K562 (cell line): ENCODE data around the gene MROH8.
A peak's percentile ranks its signal among the peaks of the same experiment; 100 is the strongest.

ENCODE experiments used
- BRD4 ChIP-seq: fragments of 200-600 bp; sonication (generic); IDR thresholded peaks from 2 replicates; pipeline ENCODE4 v1.6.1; 2017; ENCODE audit warnings: inconsistent platforms
- CTCF ChIP-seq, 3 experiments: IDR thresholded peaks in 2 of 3; conservative IDR thresholded peaks in 1 of 3; 2 replicates each; pipeline ENCODE4 v1.5.1; 2011 to 2012; ENCODE audit warnings: low read length in 3 of 3, mild to moderate bottlenecking in 3 of 3, control low read depth in 2 of 3, improper control_type of control experiment in 1 of 3, inconsistent platforms in 1 of 3, low read depth in 1 of 3, mixed read lengths in 1 of 3, moderate library complexity in 1 of 3; ENCODE audit not compliant: insufficient read depth in 2 of 3
- E2F8 ChIP-seq: fragments of 450-650 bp; IDR thresholded peaks from 2 replicates; pipeline ENCODE4 v1.7.1; 2018; ENCODE audit warnings: mild to moderate bottlenecking, low read depth; ENCODE audit not compliant: partially characterized antibody
- HDAC6 ChIP-seq: IDR thresholded peaks from 2 replicates; pipeline ENCODE4 v1.6.1; 2012; ENCODE audit warnings: low read depth, mild to moderate bottlenecking, control low read depth, inconsistent platforms, low read length, moderate library complexity
- POLR2A ChIP-seq: fragments of 450-650 bp; conservative IDR thresholded peaks from 2 replicates; pipeline ENCODE4 v1.6.1; 2016
- USF2 ChIP-seq: sonication (generic); formaldehyde crosslinking; IDR thresholded peaks from 2 replicates; pipeline ENCODE4 v1.5.0; 2020; ENCODE audit warnings: missing genetic modification reagents
- ZNF449 ChIP-seq: fragments of 250-450 bp; sonication (Bioruptor Pico); IDR thresholded peaks from 2 replicates; pipeline ENCODE4 v1.8.0; 2022; ENCODE audit warnings: moderate library complexity, mild to moderate bottlenecking, inconsistent platforms
- ZNF512 ChIP-seq: IDR thresholded peaks from 2 replicates; pipeline ENCODE4 v1.6.1; 2016; ENCODE audit warnings: missing genetic modification characterization, missing compliant biosample characterization

GRCh38 chr20:37095108-37095598 lies 84.2 kb downstream of the MROH8 start:
- TF ChIP-seq BRD4 (no peak), CTCF (IDR thresholded peaks at IDR 0.05 in 2 of 3, conservative IDR thresholded peaks at IDR 0.05 in 1 of 3; ENCODE audit: insufficient read depth in 2 of 3, low read depth in 1 of 3, low read length in 3 of 3) (no peak), POLR2A (0 out of 2 replicates have a peak, but pooled peaks have one; percentile 25), ZNF449 (CRISPR knock-in tag) (no peak), ZNF512 (tag) (no peak), E2F8 (no peak), USF2 (no peak), HDAC6 (no peak)
